HepG2 (cell line): ENCODE data around the gene FLAD1. TPM values are rescaled to one million over a fixed set of nuclear protein-coding genes. Genes with fewer than 3 reads are reported as not detected.

ENCODE experiments used
- HOMEZ ChIP-seq: IDR thresholded peaks from 2 replicates; pipeline ENCODE4 v1.6.1; 2016; ENCODE audit warnings: low read depth
- HOXA9 ChIP-seq: sonication (generic); formaldehyde crosslinking; IDR thresholded peaks from 2 replicates; pipeline ENCODE4 v1.8.1; 2022; ENCODE audit warnings: missing genetic modification reagents, mild to moderate bottlenecking, moderate library complexity, borderline replicate concordance
- IKZF1 ChIP-seq: fragments of 450-650 bp; IDR thresholded peaks from 2 replicates; pipeline ENCODE4 v1.7.1; 2016
- ISL2 ChIP-seq: sonication (generic); formaldehyde crosslinking; IDR thresholded peaks from 2 replicates; pipeline ENCODE4 v1.5.0; 2020; ENCODE audit warnings: missing genetic modification reagents
- ISX ChIP-seq: sonication (generic); formaldehyde crosslinking; conservative IDR thresholded peaks from 2 replicates; pipeline ENCODE4 v1.5.0; 2020; ENCODE audit warnings: missing genetic modification reagents
- KLF9 ChIP-seq: IDR thresholded peaks from 2 replicates; pipeline ENCODE4 v1.6.1; 2016; ENCODE audit warnings: low read depth
- MTF1 ChIP-seq: sonication (generic); formaldehyde crosslinking; IDR thresholded peaks from 2 replicates; pipeline ENCODE4 v1.5.0; 2020; ENCODE audit warnings: missing genetic modification reagents
- NCOA5 ChIP-seq: sonication (generic); formaldehyde crosslinking; IDR thresholded peaks from 2 replicates; pipeline ENCODE4 v1.4.0; 2020; ENCODE audit warnings: missing genetic modification reagents
- PCBP1 ChIP-seq: fragments of 200-400 bp; formaldehyde crosslinking; IDR thresholded peaks from 2 replicates; pipeline ENCODE4 v1.6.1; 2017; ENCODE audit warnings: mild to moderate bottlenecking, low read depth, low read length, borderline replicate concordance
- SALL2 ChIP-seq: sonication (generic); formaldehyde crosslinking; IDR thresholded peaks from 2 replicates; pipeline ENCODE4 v1.8.1; 2023; ENCODE audit warnings: mild to moderate bottlenecking, missing genetic modification reagents, inconsistent platforms
- ZNF12 ChIP-seq: sonication (generic); formaldehyde crosslinking; IDR thresholded peaks from 2 replicates; pipeline ENCODE4 v1.5.0; 2020; ENCODE audit warnings: missing genetic modification reagents
- ZNF512B ChIP-seq: sonication (generic); formaldehyde crosslinking; IDR thresholded peaks from 2 replicates; pipeline ENCODE4 v1.5.1; 2020; ENCODE audit warnings: missing genetic modification reagents, mild to moderate bottlenecking, borderline replicate concordance
- ZNF709 ChIP-seq: sonication (generic); formaldehyde crosslinking; IDR thresholded peaks from 2 replicates; pipeline ENCODE4 v1.5.0; 2020; ENCODE audit warnings: mild to moderate bottlenecking, missing genetic modification reagents
- ZSCAN25 ChIP-seq: sonication (generic); formaldehyde crosslinking; IDR thresholded peaks from 2 replicates; pipeline ENCODE4 v1.8.0; 2022; ENCODE audit warnings: mild to moderate bottlenecking, missing genetic modification reagents
- ZSCAN30 ChIP-seq: sonication (generic); formaldehyde crosslinking; IDR thresholded peaks from 2 replicates; pipeline ENCODE4 v1.5.0; 2020; ENCODE audit warnings: mild to moderate bottlenecking, missing genetic modification reagents
- polyA plus RNA-seq, 8 experiments: library from polyadenylated mRNA; depleted of rRNA in 3 of 8; stranded (reverse) in 7 of 8; unstranded in 1 of 8; fragments of >200 nt; fragmentation: Illumina TruSeq in 4 of 8; extraction: Trizol in 4 of 8; gene quantifications; 2 replicates each; pipeline versions ENCODE4 v1.2.1 to v1.2.3, GENCODE V29; 2011 to 2016; ENCODE audit warnings: low read depth in 4 of 8, missing spikeins in 1 of 8, mixed read lengths in 1 of 8; ENCODE audit not compliant: insufficient read depth in 1 of 8
- total RNA-seq, 5 experiments: library from RNA; depleted of rRNA; stranded (reverse); fragments of >200 nt; fragmentation: Illumina TruSeq; extraction: Trizol; gene quantifications; 2 replicates each; pipeline ENCODE4 v1.2.3, GENCODE V29; 2016; ENCODE audit warnings: low read depth in 1 of 5
- TF ChIP-seq, protein P1 (sequence below): sonication (generic); formaldehyde crosslinking; IDR thresholded peaks from 2 replicates; pipeline ENCODE4 v1.8.1; 2023; ENCODE audit warnings: mild to moderate bottlenecking, missing genetic modification reagents, borderline replicate concordance
- TF ChIP-seq, protein P2 (sequence below): sonication (generic); formaldehyde crosslinking; IDR thresholded peaks from 2 replicates; pipeline ENCODE4 v1.4.0; 2020; ENCODE audit warnings: missing genetic modification reagents, borderline replicate concordance
- TF ChIP-seq, protein P3 (sequence below): sonication (generic); formaldehyde crosslinking; IDR thresholded peaks from 2 replicates; pipeline ENCODE4 v1.5.0; 2020; ENCODE audit warnings: missing genetic modification reagents
- TF ChIP-seq, protein P4 (sequence below): sonication (generic); formaldehyde crosslinking; IDR thresholded peaks from 2 replicates; pipeline ENCODE4 v1.5.1; 2020; ENCODE audit warnings: mild to moderate bottlenecking, missing genetic modification reagents, borderline replicate concordance
- TF ChIP-seq, protein P5 (sequence below): sonication (generic); formaldehyde crosslinking; IDR thresholded peaks from 2 replicates; pipeline ENCODE4 v1.5.0; 2020; ENCODE audit warnings: missing genetic modification reagents, mild to moderate bottlenecking, borderline replicate concordance

The FLAD1 gene
- total and polyA plus RNA-seq, 2 of the 13 experiments (the other 11 are each of a cell fraction or from before 2014, with no cell fraction given): 25.9 to 32.8 TPM

GRCh38 chr1:154982897-154983648, at the start of gene FLAD1 (continued):
- TF ChIP-seq ISX (CRISPR knock-in tag) (no peak), NCOA5 (no peak), PCBP1 (no peak), ZNF709 (CRISPR knock-in tag) (no peak), ZSCAN25 (no peak; the same call in 1 of the 2 replicates), ZSCAN30 (CRISPR knock-in tag) (no peak), HOXA9 (CRISPR knock-in tag) (no peak), ZNF512B (CRISPR knock-in tag) (no peak), MTF1 (CRISPR knock-in tag) (no peak), ZNF12 (no peak), KLF9 (CRISPR knock-in tag) (no peak), IKZF1 (no peak), ISL2 (CRISPR knock-in tag) (no peak), HOMEZ (no peak), SALL2 (peak; percentile 78; the same call in 1 of the 2 replicates)
- TF ChIP-seq, protein P1, sequence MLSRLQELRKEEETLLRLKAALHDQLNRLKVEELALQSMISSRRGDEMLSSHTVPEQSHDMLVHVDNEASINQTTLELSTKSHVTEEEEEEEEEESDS (CRISPR knock-in tag): 0 out of 2 replicates have a peak, but pooled peaks have one; percentile 57
- TF ChIP-seq, protein P2, sequence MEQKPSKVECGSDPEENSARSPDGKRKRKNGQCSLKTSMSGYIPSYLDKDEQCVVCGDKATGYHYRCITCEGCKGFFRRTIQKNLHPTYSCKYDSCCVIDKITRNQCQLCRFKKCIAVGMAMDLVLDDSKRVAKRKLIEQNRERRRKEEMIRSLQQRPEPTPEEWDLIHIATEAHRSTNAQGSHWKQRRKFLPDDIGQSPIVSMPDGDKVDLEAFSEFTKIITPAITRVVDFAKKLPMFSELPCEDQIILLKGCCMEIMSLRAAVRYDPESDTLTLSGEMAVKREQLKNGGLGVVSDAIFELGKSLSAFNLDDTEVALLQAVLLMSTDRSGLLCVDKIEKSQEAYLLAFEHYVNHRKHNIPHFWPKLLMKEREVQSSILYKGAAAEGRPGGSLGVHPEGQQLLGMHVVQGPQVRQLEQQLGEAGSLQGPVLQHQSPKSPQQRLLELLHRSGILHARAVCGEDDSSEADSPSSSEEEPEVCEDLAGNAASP (CRISPR knock-in tag): peak; percentile 46; the same call in 1 of the 2 replicates
- TF ChIP-seq, protein P3, sequence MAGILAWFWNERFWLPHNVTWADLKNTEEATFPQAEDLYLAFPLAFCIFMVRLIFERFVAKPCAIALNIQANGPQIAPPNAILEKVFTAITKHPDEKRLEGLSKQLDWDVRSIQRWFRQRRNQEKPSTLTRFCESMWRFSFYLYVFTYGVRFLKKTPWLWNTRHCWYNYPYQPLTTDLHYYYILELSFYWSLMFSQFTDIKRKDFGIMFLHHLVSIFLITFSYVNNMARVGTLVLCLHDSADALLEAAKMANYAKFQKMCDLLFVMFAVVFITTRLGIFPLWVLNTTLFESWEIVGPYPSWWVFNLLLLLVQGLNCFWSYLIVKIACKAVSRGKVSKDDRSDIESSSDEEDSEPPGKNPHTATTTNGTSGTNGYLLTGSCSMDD (CRISPR knock-in tag): no peak
- TF ChIP-seq, protein P4, sequence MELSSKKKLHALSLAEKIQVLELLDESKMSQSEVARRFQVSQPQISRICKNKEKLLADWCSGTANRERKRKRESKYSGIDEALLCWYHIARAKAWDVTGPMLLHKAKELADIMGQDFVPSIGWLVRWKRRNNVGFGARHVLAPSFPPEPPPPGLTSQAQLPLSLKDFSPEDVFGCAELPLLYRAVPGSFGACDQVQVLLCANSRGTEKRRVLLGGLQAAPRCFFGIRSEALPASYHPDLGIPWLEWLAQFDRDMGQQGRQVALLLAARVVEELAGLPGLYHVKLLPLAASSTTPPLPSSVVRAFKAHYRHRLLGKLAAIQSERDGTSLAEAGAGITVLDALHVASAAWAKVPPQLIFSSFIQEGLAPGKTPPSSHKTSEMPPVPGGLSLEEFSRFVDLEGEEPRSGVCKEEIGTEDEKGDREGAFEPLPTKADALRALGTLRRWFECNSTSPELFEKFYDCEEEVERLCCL (CRISPR knock-in tag): no peak
- TF ChIP-seq, protein P5, sequence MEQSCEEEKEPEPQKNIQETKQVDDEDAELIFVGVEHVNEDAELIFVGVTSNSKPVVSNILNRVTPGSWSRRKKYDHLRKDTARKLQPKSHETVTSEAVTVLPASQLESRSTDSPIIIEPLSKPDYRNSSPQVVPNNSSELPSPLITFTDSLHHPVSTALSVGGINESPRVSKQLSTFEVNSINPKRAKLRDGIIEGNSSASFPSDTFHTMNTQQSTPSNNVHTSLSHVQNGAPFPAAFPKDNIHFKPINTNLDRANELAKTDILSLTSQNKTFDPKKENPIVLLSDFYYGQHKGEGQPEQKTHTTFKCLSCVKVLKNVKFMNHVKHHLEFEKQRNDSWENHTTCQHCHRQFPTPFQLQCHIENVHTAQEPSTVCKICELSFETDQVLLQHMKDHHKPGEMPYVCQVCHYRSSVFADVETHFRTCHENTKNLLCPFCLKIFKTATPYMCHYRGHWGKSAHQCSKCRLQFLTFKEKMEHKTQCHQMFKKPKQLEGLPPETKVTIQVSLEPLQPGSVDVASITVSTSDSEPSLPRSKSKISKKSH (CRISPR knock-in tag): no peak
